Motor neuron (in vitro differentiated cells): ENCODE measurements around the gene NTN4. TPM values are rescaled to one million over a fixed set of nuclear protein-coding genes. Genes with fewer than 3 reads are reported as not detected.

Experiments used
- ATAC-seq, 8 experiments: fragments of 200-7000 bp; cut with Tn5 transposase; replicated peaks in 6 of 8; 2 replicates each; pipeline ENCODE4 v1.8.0; 2021; ENCODE audit warnings: mild to moderate bottlenecking in 8 of 8, moderate library complexity in 8 of 8
- H3K27ac ChIP-seq, 2 donors: fragments of 250-450 bp; sonication (Bioruptor Pico); 2 replicates each; pipeline ENCODE4 v1.9.0; 2021; ENCODE audit warnings: antibody characterized with exemption in 2 of 2, mild to moderate bottlenecking in 2 of 2, moderate library complexity in 1 of 2
- H3K4me1 ChIP-seq, 2 donors: fragments of 250-450 bp; sonication (Bioruptor Pico); replicated peaks in 1 of 2; 2 replicates each; pipeline ENCODE4 v1.6.1; 2021; ENCODE audit warnings: antibody characterized with exemption in 2 of 2, mild to moderate bottlenecking in 2 of 2, moderate library complexity in 1 of 2
- H3K4me3 ChIP-seq, 5 donors: fragments of 250-450 bp; sonication (Bioruptor Pico); 2 replicates each; pipeline ENCODE4 v1.9.0; 2021; ENCODE audit warnings: antibody characterized with exemption in 5 of 5, mild to moderate bottlenecking in 5 of 5, moderate library complexity in 4 of 5
- WGBS, 10 experiments: fragments of 450-650 bp; shearing (Covaris generic); methylation state at CpG; one replicate each; pipeline ENCODE4 v1.0.0; 2022; 5-methylcytosine and 5-hydroxymethylcytosine counted together
- in situ Hi-C, 9 experiments: fragments of 400-800 bp; cut with MboI; loops; one replicate each; pipeline ENCODE4 v1.15.0; 2021; ENCODE audit warnings: low sequenced_read_pairs in 9 of 9, low pct_unique_long_range_greater_than_20kb in 2 of 9; ENCODE audit not compliant: unreplicated experiment in 9 of 9
- total RNA-seq, 8 experiments: library from RNA; unstranded; fragments of 300-600 nt; gene quantifications; 2 replicates each; pipeline versions ENCODE4 v1.2.3 to v1.2.4, GENCODE V29; 2022

Gene NTN4
- total RNA-seq, 8 experiments from 2014 or later = 4.3 to 50.8 (median 8.7) TPM

GRCh38 chr12:95614390-95614982, 176.1 kb downstream of the NTN4 start:
- WGBS, 10 experiments = 68 to 100% (median 100%) methylated on average over 1 to 2 of the region's 2 CpGs; no CpG with 5 or more reads in 2 of the 10 experiments
- in situ Hi-C loops = loop anchor here in 1 of 9 experiments (25.0 kb wide), 1 partner anchor 373 kb away; the partner anchor contains the start of gene HAL
- Histone ChIP-seq H3K4me3 (no peak overlapping the region), H3K27ac (no peak overlapping the region), H3K4me1 (peaks cover 0 to 2% of the 10 kb centered on the region in 2 donors)
- no peak for ATAC-seq

GRCh38 chr12:95613021-95613420, 177.5 kb downstream of the NTN4 start:
- H3K27ac ChIP-seq = no peak overlapping the region
- peaks cover 2 to 7% of the 10 kb centered on the region in 2 donors for H3K4me1 ChIP-seq
- in situ Hi-C loops = loop anchor here in 1 of 9 experiments (25.0 kb wide), 1 partner anchor 374 kb away; the partner anchor contains the start of gene HAL
- no peak for ATAC-seq
- 89 to 100% (median 96%) methylated on average over 1 to 5 of the region's 7 CpGs for WGBS, 10 experiments
- H3K4me3 ChIP-seq = no peak overlapping the region

GRCh38 chr12:95611676-95612309, 178.8 kb downstream of the NTN4 start:
- Histone ChIP-seq H3K4me1 (peaks cover 2 to 13% of the 10 kb centered on the region in 2 donors), H3K4me3 (no peak overlapping the region), H3K27ac (no peak overlapping the region)
- 39 to 92% (median 67%) methylated on average over 1 to 2 of the region's 2 CpGs; no CpG with 5 or more reads in 3 of the 10 experiments for WGBS, 10 experiments
- ATAC-seq = peak in 1 of 8 experiments; percentile 55
- in situ Hi-C loops = loop anchor here in 1 of 9 experiments (25.0 kb wide), 1 partner anchor 376 kb away; the partner anchor contains the start of gene HAL

- 0 to 88% (median 33%) methylated on average over 2 to 11 of the region's 13 CpGs for WGBS, 10 experiments
- no peak overlapping the region for H3K4me3 ChIP-seq
- peak; percentile 53 to 99 (median 82) for ATAC-seq
- in situ Hi-C loops = loop anchor here in 1 of 9 experiments (25.0 kb wide), 1 partner anchor 379 kb away; the partner anchor contains the start of gene HAL
- H3K4me1 ChIP-seq = peaks cover 2 to 11% of the 10 kb centered on the region in 2 donors
- no peak overlapping the region for H3K27ac ChIP-seq
Observed at GRCh38 chr12:95608252-95609033, 182.1 kb downstream of the NTN4 start.

Other genes with a start within 250 kb of the NTN4 start
- gene USP44, start 239.3 kb downstream of the NTN4 start, total RNA-seq = 10 to 100 TPM in 5 of 8 experiments, 1 to 10 TPM in 2, under 1 TPM in 1; 0.76 to 15.7 (median 10.8) TPM
- 10 to 100 TPM; 31.9 to 77.2 (median 41.7) TPM for gene SNRPF, start 68.2 kb upstream of the NTN4 start, total RNA-seq
- gene CCDC38, start 151.8 kb upstream of the NTN4 start, total RNA-seq = 1 to 10 TPM in 4 of 8 experiments, under 1 TPM in 4; 0.37 to 2.2 (median 1.0) TPM
- gene AMDHD1, start 152.6 kb upstream of the NTN4 start, total RNA-seq = 1 to 10 TPM in 5 of 8 experiments, under 1 TPM in 3; 0.27 to 9.9 (median 1.2) TPM
- gene HAL, start 205.6 kb upstream of the NTN4 start, total RNA-seq = 10 to 100 TPM in 1 of 8 experiments, 1 to 10 TPM in 2, under 1 TPM in 5; under 0.01 to 32.4 (median 0.58) TPM
- gene LTA4H, start 244.8 kb upstream of the NTN4 start, total RNA-seq = 100 to 1,000 TPM in 3 of 8 experiments, 10 to 100 TPM in 5; 56.7 to 258 (median 66.9) TPM